HG02610 (cell line): Measurements from ENCODE around the gene RNF26.

Source experiments
- ATAC-seq: cut with Tn5 transposase; IDR thresholded peaks from one replicate; pipeline ENCODE4 v1.9.1; 2021; ENCODE audit warnings: mild to moderate bottlenecking, moderate library complexity; ENCODE audit not compliant: unreplicated experiment

Gene RNF26

DNA sequence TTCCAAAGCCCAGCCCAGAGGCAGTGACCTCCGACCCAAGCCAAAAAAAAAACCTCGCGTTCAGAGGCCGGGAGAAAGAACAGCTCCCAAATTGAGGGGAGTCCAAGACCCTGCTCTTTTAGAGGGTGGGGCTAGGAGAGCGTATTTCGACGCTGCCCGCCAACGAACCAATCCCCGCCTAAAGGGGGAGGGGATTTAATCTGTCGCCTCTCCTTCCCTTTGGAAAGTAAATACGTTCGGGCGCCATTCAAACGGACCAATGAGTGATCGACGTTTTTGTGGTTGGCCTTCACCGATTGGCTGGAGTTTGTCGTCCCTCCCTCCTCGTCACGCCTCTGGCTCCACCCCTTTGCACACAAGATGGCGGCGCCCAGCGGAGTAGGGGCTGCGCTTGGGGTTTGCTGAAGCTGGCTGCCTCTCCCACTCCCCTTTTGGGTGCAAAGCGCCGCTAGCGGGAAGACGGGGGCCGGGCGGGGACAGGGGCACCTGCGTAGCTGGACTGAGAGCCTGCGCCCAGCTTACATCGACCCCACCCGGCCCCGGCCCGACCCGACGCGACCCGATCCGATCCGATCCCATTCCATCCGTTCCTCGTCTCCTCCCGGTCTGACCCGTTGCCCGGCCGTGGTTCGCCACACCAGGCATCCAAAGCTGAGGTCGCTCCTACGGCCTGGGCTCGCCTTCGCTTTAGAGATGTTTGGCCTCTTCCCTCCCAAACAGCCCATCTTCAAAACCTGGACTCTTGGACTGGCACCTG is at the start of gene RNF26:
RNF26 (plus strand) TSS at position 354 of the 757 bp plus-strand sequence. CDS start 596 bp downstream, outside the sequence.
- peak; percentile 94 for ATAC-seq

DNA sequence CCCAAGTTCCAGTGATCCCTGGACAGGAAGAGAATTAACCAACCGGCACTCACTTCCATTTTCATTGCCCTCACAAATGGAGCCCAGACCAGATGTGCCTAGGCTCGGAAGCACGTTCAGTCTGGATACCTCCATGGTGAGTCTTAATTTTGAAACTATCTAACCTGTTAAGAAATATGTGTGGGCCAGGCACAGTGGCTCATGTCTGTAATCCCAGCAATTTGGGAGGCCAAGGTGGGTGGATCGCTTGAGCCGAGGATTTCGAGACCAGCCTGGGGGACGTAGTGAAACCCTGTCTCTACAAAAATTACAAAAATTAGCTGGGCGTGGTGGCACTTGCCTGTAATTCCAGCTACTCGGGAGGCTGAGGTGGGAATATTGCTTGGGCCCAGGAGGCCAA is 48.9 kb upstream of the RNF26 start:
- no peak for ATAC-seq

DNA sequence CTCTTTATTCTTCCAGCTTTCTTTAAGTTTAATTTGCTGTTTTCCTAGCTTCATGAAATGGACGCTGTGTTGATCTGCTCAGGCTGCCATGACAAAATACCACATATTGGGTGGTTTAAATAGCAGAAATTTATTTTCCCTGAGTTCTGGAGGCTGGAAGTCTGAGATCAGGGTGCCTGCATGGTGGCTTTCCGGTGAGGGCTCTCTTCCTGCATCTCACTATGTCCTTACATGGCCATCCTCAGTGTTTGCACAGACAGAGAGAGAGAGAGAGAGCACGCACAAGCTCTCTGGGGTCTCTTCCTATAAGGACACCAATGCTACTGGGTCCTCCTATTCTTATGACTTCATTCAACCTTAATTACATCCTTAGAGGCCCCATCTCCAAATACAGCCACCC is 46.1 kb upstream of the RNF26 start:
- ATAC-seq = no peak

DNA sequence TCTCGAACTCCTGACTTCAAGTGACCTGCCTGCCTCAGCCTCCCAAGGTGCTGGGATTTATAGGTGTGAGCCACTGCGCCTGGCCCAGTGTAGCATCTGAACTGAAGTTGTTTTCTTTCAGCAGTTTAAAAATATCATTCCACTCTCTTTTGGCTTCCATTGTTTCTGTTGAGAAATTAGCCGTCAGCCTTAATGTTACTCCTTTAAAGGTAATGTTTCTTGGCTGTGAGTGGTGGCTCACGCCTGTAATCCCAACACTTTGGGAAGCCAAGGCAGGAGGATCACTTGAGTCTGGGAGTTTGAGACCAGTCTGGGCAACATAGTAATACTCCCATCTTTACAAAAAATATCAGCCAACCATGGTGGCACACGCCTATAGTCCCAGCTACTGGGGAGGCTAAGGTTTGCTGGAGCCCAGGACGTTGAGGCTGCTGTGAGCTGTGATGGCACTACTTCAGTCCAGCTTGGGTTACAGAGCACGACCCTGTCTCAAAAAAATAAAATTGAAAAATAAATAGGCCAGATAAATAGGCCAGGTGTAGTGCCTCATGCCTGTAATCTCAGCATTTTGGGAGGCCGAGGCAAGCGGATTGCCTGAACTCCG is 43.3 kb upstream of the RNF26 start:
- ATAC-seq = no peak

DNA sequence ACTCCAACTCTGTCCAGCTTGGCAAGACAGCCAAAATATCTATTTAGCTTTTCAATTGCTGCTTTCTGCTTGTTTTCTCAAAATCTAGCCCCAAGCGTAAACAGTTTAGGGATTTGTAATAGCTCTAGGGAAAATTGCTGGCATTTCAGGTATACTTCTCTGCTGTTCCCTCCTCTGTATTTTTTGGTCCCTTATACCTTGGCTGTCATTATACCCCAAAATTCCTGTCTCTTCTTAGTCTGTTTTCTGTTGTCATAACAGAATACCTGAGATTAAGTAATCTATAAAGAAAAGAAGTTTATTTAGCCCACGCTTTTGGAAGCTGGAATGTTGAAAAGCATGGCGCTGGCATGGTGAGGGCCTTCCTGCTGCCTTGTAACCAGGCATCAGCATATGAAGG is 40.9 kb upstream of the RNF26 start:
- no peak for ATAC-seq

DNA sequence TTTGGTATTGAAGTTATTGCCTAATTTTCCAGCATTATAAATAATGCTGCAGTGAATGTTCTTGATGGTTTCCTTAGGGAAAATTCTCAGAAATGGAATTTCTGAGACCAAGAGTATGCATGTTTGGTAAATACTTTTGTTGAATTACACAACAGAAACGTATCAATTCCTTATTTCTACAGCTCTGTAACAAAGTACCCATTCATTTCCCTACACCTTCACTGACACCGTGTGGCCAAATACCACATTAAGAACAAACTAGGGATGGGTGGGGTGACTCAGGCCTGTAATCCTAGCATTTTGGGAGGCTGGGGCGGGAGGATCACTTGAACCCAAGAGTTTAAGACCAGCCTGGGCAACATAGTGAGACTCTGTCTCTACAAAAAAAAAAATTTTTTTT is 39.1 kb upstream of the RNF26 start:
- ATAC-seq = no peak

DNA sequence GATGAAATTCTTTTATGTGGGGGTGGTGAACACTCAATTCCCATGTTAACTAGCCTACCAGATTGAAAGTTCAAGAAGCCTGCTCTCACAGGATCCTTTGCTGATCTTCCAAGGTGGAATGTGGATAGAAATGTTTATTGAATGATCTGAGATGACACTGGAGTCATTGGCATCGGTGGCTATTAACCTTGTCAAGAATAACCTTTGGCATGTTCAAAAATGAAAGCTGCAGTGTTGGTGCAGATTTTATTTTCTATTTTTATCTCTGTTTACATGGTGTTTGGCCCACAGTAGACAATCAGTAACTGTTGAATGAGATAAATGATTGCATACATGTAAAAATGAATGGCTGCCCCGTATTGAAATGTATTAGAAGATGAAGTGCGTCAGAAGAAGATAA is 36.4 kb upstream of the RNF26 start:
- no peak for ATAC-seq

DNA sequence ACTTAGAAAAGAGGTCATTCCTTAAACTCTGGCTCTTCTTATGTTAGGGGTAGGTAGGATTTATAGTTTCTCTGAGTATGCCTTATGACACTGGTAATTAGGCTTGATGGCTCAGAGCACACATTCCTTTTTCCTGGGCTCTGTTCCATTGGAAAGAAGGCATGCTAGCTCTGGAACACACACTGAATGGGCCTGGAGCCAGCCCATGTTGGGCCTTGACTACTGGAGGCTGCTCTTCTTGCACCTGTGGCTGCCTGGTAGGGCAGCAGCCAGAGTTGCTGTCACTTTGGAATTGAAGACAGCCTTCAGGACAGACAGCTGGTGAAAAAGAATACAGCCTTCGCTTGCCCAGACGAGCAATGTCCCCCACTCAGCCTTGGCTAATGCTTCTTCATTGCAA is 35.6 kb upstream of the RNF26 start:
- no peak for ATAC-seq

DNA sequence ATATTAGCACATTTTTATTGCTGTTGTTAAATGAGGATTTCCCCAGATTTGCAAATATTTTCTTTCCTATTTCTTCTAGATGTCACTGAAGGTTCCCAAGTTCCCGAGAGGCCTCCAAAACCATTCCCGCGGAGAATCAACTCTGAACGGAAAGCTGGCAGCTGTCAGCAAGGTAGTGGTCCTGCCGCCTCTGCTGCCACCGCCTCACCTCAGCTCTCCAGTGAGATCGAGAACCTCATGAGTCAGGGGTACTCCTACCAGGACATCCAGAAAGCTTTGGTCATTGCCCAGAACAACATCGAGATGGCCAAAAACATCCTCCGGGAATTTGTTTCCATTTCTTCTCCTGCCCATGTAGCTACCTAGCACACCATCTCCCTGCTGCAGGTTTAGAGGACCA is 34.9 kb upstream of the RNF26 start:
- ATAC-seq = no peak

DNA sequence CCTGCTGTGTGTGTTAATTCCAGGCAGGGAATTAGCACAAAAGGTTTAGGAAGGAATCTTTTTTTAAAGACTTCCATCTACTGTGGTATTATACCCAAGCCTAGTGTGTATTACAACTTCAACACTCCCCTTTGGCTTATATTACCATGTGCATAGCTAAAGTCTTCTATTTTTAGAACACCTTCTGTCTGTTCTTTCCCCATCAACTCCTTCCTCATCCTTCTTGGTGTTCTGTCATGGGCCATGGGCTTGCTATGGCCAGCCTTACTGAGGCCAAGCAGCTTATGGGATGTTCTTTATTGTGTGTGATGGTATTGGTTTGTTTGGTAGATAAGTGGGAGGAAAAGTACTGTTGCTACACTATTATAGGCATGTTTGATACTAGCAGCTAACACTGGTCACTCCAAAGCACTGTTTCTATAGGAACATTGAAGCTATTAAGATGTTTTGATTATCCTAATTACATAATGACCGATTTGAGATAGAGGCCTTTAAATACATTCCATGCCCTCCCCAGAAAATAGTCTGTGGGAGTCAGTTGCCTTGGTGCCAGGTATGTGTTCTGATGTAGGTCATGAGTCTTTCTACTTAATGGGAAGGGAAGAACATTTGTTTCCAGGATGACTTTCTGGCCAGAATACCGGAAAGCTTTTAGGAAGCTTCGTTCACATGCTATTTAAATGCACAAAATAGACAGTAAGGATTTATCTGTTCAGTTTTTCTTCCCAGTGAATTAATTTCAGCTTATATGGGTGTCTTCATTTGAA is 33.9 kb upstream of the RNF26 start:
- ATAC-seq = no peak

DNA sequence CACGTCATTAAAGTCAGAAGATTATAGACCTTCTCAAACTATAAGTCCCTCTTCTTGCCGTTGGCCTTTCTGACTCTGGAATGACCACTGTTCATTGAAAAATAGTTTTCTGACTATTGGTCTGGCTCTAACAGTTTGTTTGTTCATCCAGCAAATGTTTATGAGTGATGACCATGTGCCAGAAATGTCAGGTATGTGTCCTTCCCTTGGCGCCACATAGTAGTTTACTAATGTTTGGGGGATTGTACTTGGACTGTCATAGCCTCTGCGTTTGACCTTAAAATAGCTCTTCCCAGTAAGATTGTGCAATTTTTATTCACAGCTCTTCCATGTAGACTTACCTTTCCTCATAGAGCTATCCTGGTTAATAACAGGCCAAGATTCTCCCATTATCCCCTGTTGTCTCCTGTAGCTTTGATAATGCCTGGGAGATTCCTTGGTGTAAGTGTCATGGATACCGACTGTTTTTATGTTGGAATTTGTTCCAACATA is 31.1 kb upstream of the RNF26 start:
- ATAC-seq = no peak

DNA sequence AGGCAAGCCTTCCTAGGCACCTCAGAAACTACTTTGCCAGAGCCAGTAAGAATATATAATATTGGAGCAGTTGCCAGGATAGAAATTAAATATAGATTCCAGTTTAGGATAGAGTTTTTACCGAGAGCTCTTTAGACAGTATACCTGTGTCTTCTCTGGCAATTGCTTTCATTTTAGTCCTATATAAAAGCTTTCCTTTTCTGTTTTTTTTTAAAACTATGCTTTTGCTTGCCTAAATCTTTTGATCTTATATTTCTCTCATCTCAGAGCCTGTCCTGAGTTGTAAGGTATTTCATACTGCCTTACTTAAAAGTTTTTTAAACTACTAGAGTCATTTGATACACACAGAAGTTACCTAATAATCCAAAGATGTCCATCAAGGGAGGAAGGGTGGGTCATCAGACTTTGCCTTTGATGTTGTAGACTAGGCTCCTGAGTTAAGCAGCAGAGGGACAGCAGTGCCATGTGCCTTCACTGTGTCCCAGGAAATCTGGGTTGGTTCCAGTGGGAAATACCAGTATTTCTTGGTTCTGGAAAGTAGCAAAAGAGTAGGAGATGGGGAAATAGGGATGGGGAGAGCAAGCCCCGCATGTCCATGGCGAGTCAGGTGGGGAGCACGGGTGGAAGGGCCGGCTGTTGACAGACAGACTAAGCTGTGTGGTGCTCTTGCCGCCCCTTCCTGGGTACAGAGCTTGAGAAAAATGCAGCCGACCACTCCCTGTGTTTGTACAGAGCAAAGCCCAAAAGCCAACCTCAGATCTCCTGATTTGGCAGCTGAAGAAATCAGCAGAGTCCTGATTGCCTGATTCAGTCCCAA is 28.6 kb upstream of the RNF26 start:
- ATAC-seq = no peak

DNA sequence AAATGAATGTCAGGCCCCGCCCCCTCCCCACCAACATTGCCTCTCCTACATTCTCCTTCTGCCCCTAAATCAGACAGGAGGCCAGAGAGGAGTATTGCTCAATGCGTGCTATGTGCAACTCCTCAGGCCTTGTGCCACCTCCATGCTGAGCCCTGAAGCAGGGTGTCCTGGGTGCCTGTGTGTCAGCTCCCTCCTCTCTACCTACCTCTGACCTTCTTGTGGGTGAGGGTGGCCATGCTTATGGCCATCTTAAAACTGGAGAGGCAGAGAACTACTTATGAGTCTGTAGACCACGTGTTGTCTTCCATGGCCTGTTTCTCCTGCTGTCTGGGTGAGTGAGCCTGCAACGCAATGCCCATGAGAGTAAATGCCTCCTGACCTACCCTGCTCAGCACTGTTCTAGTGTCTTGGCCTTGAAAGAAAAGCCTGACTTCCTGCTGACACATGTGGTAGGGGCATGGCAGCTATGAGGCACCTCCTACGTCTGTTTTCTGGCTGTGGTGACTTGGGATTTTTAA is 27.9 kb upstream of the RNF26 start:
- no peak for ATAC-seq

DNA sequence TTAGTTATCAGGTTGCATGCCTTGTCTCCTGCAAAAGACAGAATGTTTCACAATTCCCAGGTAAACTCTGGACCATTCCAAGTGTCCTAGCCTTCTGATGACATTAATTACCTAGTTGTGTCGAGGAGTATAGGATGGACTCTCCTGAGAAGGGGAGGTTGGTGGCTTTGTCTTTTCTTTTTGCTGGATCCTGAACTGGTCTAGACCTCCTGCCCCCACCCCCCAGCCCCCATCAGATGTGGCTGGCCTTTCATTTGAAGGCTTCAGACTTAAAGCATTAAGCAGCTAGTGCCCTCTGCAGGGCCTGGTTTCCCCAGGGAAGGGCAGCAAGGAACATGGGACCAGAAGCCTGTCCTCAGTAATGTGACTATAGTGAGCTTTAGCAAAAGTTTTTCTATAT is 27.1 kb upstream of the RNF26 start:
- no peak for ATAC-seq

DNA sequence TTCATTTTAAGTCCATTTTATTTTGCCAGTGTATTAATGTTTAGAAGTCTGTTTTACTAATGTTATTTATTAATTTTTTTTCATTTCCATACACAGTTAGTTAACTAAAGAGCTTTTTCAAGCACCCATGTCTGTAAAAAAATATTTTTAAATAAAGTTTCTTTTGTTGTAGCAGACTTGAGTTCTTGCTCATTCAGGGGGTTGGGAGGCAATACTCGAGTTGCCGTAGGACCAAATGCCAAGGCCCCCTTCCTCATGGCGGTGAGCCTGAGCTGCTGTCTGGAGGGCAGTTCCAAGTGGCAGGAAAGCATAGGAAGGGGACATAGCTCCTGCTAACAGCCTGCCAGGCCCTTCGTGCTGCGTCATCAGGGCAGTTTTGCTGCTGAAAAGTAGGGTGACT is 26.4 kb upstream of the RNF26 start:
- ATAC-seq = no peak

DNA sequence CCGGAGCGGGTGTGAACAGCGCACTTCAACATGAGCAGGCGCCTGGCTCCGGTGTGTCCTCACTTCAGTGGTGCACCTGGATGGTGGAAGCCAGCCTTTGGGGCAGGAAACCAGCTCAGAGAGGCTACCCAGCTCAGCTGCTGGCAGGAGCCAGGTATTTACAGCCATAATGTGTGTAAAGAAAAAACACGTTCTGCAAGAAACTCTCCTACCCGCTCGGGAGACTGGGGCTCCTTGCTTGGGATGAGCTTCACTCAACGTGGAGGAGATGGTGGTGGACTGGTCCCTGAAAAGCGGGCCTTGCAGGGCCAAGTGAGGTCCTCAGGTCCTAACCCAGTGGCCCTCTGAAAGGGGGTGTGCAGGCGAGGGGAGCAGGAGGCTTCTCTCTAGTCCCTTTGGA is 24.9 kb upstream of the RNF26 start:
- ATAC-seq = no peak

DNA sequence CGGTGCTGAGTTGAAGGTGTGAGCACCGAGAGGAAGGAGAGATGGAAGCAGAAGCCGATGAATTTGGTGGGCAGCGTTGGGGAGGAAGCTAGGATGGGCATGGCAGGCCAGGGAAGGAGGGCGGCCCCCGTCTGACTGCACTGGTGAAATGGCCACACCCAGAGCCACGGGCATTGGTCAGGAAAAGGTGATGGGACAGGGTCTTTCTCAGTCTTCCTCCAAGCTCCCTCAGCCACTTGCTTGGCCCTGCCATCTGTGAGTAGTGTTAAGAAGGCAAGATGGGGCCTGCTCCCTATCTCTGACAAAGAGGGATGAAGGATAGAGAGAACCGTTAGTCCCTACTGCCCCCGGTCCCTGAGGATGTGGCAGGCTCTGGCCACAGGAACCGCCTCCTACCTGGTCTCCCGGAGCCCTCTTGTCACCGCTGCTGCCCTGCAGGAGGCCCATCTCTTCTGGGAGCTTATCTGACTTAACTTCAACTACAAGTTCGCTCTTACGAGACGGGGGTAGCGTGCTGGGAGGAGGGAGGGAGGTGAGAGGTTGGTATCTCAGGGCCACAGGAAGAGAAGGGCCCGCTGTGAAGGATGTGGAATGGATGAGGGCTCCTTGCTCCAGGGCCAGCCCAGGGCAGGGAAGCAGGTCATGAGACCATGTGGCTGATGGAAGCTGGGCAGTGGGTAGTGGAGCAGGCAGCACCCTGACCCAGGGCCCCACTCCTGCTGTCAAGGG is 24.2 kb upstream of the RNF26 start:
- ATAC-seq = no peak

DNA sequence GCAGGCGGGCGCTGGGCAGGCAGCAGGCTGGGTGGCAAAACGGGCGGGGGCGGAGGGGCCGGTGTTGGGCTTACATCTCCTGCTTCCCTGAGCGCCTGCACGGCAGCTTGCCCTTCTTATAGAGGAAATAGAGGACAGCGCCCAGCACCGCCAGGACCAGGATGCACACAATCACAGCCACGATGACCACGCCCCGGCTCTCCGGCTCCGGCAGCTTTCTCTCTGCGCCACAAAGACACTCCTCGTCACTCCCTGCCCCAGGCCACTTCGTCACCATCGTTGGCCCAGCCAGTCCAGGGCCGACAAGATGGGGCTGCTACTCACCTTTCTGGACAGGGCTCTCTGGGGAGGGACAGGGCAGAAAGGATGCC is 23.7 kb upstream of the RNF26 start:
- ATAC-seq = no peak

DNA sequence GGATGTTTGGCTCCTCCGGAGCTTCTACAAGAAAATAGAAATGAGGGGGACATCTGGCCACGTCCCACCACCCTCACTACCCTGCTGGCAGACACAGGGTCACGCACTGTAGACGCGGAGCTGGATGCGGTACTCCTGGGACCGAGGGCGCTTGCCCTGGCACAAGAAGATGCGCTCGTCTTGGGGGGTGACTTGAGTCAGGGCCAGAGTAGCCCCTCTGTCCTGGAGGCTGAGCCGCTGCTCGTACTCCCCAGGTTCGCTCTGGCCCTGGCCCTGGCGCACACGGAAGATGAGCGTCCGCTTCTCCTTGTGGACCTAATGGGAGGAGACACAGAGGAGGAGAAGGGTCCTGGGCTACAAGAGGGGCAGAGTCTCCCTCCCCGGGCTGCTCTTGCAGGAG is 19.6 kb upstream of the RNF26 start:
- ATAC-seq = no peak
